GM21526 (cell line): ENCODE results near the gene UVSSA.

Source experiments
- ATAC-seq: cut with Tn5 transposase; IDR thresholded peaks from one replicate; pipeline ENCODE4 v1.9.1; 2021; ENCODE audit warnings: moderate library complexity; ENCODE audit not compliant: unreplicated experiment, low FRiP score

UVSSA gene

GRCh38 chr4:1348014-1348513 lies 1.1 kb downstream of the UVSSA start:
- ATAC-seq = no peak

GRCh38 chr4:1348746-1349145 lies 1.7 kb downstream of the UVSSA start:
- ATAC-seq = no peak

- ATAC-seq = no peak
Measured at GRCh38 chr4:1349359-1350168, 2.6 kb downstream of the UVSSA start.

- ATAC-seq = no peak
Measured at GRCh38 chr4:1350169-1350520, 3.1 kb downstream of the UVSSA start.

- ATAC-seq = no peak
Measured at GRCh38 chr4:1351854-1352566, 5.0 kb downstream of the UVSSA start.

GRCh38 chr4:1352567-1352900 lies 5.5 kb downstream of the UVSSA start:
- ATAC-seq = no peak

GRCh38 chr4:1353186-1354055 lies 6.4 kb downstream of the UVSSA start:
- ATAC-seq = no peak

- ATAC-seq = no peak
Measured at GRCh38 chr4:1354136-1354982, 7.4 kb downstream of the UVSSA start.

- no peak for ATAC-seq
Measured at GRCh38 chr4:1354983-1355275, 7.9 kb downstream of the UVSSA start.

- ATAC-seq = no peak
Measured at GRCh38 chr4:1355378-1355777, 8.4 kb downstream of the UVSSA start.

- no peak for ATAC-seq
Measured at GRCh38 chr4:1356181-1356998, 9.4 kb downstream of the UVSSA start.

- ATAC-seq = no peak
Measured at GRCh38 chr4:1357356-1358248, 10.6 kb downstream of the UVSSA start.

GRCh38 chr4:1358421-1359143 lies 11.6 kb downstream of the UVSSA start:
- no peak for ATAC-seq

- ATAC-seq = no peak
Measured at GRCh38 chr4:1359144-1359501, 12.1 kb downstream of the UVSSA start.

- no peak for ATAC-seq
Measured at GRCh38 chr4:1359976-1360375, 13.0 kb downstream of the UVSSA start.

- ATAC-seq = no peak
Measured at GRCh38 chr4:1360423-1361283, 13.6 kb downstream of the UVSSA start.

- no peak for ATAC-seq
Measured at GRCh38 chr4:1361431-1361830, 14.4 kb downstream of the UVSSA start.
